K562 (cell line): ENCODE measurements around the gene GGCT. TPM values are rescaled to one million over a fixed set of nuclear protein-coding genes. Genes with fewer than 3 reads are reported as not detected.

Experiments used
- BCL6 ChIP-seq: fragments of 250-450 bp; sonication (Bioruptor Pico); IDR thresholded peaks from 2 replicates; pipeline ENCODE4 v1.4.0; 2020
- CREM ChIP-seq: IDR thresholded peaks from 2 replicates; pipeline ENCODE4 v1.6.1; 2014; ENCODE audit warnings: antibody characterized with exemption, low read depth
- CTCF ChIP-seq, 3 experiments: IDR thresholded peaks in 2 of 3; conservative IDR thresholded peaks in 1 of 3; 2 replicates each; pipeline ENCODE4 v1.5.1; 2011 to 2012; ENCODE audit warnings: low read length in 3 of 3, mild to moderate bottlenecking in 3 of 3, control low read depth in 2 of 3, improper control_type of control experiment in 1 of 3, inconsistent platforms in 1 of 3, low read depth in 1 of 3, mixed read lengths in 1 of 3, moderate library complexity in 1 of 3; ENCODE audit not compliant: insufficient read depth in 2 of 3
- HSF4 ChIP-seq: fragments of 250-450 bp; sonication (Bioruptor Pico); IDR thresholded peaks from 2 replicates; pipeline ENCODE4 v2.1.2; 2022; ENCODE audit warnings: mild to moderate bottlenecking, moderate library complexity, borderline replicate concordance
- KLF16 ChIP-seq: IDR thresholded peaks from 2 replicates; pipeline ENCODE4 v1.6.1; 2016; ENCODE audit warnings: antibody characterized with exemption
- MBD2 ChIP-seq: sonication (generic); IDR thresholded peaks from 2 replicates; pipeline ENCODE4 v1.6.1; 2016; ENCODE audit warnings: low read depth, borderline replicate concordance
- MTA1 ChIP-seq: fragments of 450-650 bp; IDR thresholded peaks from 2 replicates; pipeline ENCODE4 v1.6.1; 2017; ENCODE audit warnings: borderline replicate concordance
- POLR2AphosphoS2 ChIP-seq: IDR thresholded peaks from 2 replicates; pipeline ENCODE4 v1.6.1; 2012; ENCODE audit warnings: low read length, improper control_type of control experiment
- PRMT5 ChIP-seq: sonication (generic); formaldehyde crosslinking; IDR thresholded peaks from 2 replicates; pipeline ENCODE4 v1.5.0; 2020; ENCODE audit warnings: missing genetic modification reagents
- RBM17 ChIP-seq: fragments of 200-400 bp; formaldehyde crosslinking; IDR thresholded peaks from 2 replicates; pipeline ENCODE4 v1.6.1; 2017; ENCODE audit warnings: low read depth, mild to moderate bottlenecking, low read length, borderline replicate concordance
- RBM39 ChIP-seq: fragments of 200-400 bp; formaldehyde crosslinking; optimal IDR thresholded peaks from 2 replicates; pipeline ENCODE3; 2018; ENCODE audit warnings: low read depth, low read length
- SMC3 ChIP-seq: conservative IDR thresholded peaks from 2 replicates; pipeline ENCODE4 v1.6.1; 2011; ENCODE audit warnings: low read depth, low read length, improper control_type of control experiment; ENCODE audit not compliant: insufficient read depth
- SRSF1 ChIP-seq: fragments of 200-400 bp; formaldehyde crosslinking; IDR thresholded peaks from 2 replicates; pipeline ENCODE4 v1.6.1; 2017; ENCODE audit warnings: mild to moderate bottlenecking, low read depth, low read length, moderate library complexity
- TAF1 ChIP-seq: IDR thresholded peaks from 2 replicates; pipeline ENCODE4 v1.6.1; 2011; ENCODE audit warnings: mild to moderate bottlenecking, low read length, moderate library complexity; ENCODE audit not compliant: insufficient read depth, control insufficient read depth, severe bottlenecking; ENCODE audit errors: extremely low read depth
- TSC22D4 ChIP-seq: fragments of 450-650 bp; IDR thresholded peaks from 2 replicates; pipeline ENCODE4 v1.6.1; 2016; ENCODE audit warnings: missing genetic modification characterization, missing biosample characterization, control low read depth
- ZNF449 ChIP-seq: fragments of 250-450 bp; sonication (Bioruptor Pico); IDR thresholded peaks from 2 replicates; pipeline ENCODE4 v1.8.0; 2022; ENCODE audit warnings: moderate library complexity, mild to moderate bottlenecking, inconsistent platforms
- ZNF644 ChIP-seq: fragments of 200-800 bp; sonication (Bioruptor generic); IDR thresholded peaks from 2 replicates; pipeline ENCODE4 v1.6.1; 2016; ENCODE audit warnings: low read depth, missing genetic modification characterization, missing compliant biosample characterization
- polyA plus RNA-seq, 8 experiments: library from polyadenylated mRNA; depleted of rRNA in 4 of 8; stranded (reverse) in 5 of 8; unstranded in 3 of 8; fragments of >200 nt; fragmentation: Nextera tagmentation in 2 of 8; fragmentation: Illumina TruSeq in 1 of 8; extraction: Ambion mirVana in 2 of 8; extraction: Trizol in 1 of 8; gene quantifications; 2 replicates each; pipeline versions ENCODE4 v1.2.1 to v1.2.3, GENCODE V29; 2011 to 2014; ENCODE audit warnings: inconsistent platforms in 1 of 8, missing spikeins in 1 of 8
- total RNA-seq, 7 experiments: library from RNA; depleted of rRNA in 6 of 7; stranded (reverse); fragments of >200 nt in 6 of 7; fragmentation: Illumina TruSeq in 2 of 7; extraction: Trizol in 2 of 7; gene quantifications; 2 replicates each; pipeline versions ENCODE4 v1.2.1 to v1.2.3, GENCODE V29; 2011 to 2021; ENCODE audit warnings: low replicate concordance in 1 of 7
- TF ChIP-seq, protein P1 (sequence below): fragments of 450-650 bp; IDR thresholded peaks from 2 replicates; pipeline ENCODE4 v1.6.1; 2016; ENCODE audit warnings: antibody characterized with exemption
- TF ChIP-seq, protein P2 (sequence below): fragments of 450-650 bp; IDR thresholded peaks from 2 replicates; pipeline ENCODE4 v1.6.1; 2017; ENCODE audit warnings: antibody characterized with exemption, mild to moderate bottlenecking

The GGCT gene
- total and polyA plus RNA-seq, 9 of the 15 experiments (the other 6 are each of a cell fraction or from before 2014, with no cell fraction given): 79.0 to 349 (median 136) TPM

DNA sequence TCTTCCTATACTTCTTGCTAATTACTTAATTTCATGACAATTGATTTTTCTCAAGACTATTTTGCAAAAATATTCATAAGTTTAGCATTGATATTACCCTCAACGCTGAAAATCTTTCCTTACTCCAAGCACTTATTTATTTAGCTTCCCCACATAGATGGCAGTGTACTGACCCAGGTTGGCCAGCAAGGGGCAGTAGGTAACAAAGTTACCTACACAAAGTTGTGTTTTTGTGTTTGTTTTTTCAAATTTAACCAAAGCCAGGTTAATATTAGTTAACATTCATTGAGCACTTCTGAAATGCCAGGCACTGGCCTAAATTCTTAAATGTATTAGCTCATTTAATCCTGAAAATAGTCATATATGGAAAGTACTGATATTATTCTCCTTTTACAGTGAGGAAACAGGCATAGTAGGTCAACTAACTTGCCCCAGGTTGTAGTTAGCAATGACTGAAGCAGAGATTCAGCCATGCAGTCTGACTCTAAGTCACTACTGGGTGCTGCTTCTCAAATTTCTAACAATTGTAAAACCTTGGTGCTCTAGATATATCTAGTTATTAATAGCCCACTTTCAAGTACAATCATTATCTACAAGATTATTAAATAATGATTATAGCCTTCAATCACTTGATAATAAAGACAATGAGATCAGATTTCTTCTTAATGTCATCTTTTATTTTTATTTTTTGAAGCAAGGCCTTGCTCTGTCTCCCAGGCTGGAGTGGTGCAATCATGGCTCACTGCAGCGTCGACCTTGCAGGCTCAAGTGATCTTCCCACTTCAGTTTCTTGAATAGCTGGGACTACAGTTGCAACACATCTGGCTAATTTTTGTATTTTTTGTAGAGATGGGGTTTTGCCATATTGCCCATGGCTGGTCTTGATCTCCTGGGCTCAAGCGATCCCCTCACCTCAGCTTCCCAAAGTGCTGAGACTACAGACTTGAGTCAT lies 5.8 kb upstream of the GGCT start (continued):
- TF ChIP-seq KLF16: 0 out of 2 replicates have a peak, but pooled peaks have one; percentile 6
- TF ChIP-seq, protein P1, sequence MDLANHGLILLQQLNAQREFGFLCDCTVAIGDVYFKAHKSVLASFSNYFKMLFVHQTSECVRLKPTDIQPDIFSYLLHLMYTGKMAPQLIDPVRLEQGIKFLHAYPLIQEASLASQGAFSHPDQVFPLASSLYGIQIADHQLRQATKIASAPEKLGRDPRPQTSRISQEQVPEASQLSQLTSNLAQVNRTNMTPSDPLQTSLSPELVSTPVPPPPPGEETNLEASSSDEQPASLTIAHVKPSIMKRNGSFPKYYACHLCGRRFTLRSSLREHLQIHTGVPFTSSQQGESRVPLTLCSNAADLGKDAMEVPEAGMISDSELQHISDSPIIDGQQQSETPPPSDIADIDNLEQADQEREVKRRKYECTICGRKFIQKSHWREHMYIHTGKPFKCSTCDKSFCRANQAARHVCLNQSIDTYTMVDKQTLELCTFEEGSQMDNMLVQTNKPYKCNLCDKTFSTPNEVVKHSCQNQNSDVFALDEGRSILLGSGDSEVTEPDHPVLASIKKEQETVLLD: no peak
- no peak for TF ChIP-seq MTA1
- TF ChIP-seq PRMT5 (CRISPR knock-in tag): no peak
- TF ChIP-seq TAF1: no peak
- TF ChIP-seq BCL6 (CRISPR knock-in tag): no peak
- no peak for TF ChIP-seq RBM39
- TF ChIP-seq POLR2AphosphoS2: no peak
- TF ChIP-seq MBD2: no peak
- no peak for TF ChIP-seq SRSF1
- no peak for TF ChIP-seq TSC22D4 (tag)
- TF ChIP-seq, protein P2, sequence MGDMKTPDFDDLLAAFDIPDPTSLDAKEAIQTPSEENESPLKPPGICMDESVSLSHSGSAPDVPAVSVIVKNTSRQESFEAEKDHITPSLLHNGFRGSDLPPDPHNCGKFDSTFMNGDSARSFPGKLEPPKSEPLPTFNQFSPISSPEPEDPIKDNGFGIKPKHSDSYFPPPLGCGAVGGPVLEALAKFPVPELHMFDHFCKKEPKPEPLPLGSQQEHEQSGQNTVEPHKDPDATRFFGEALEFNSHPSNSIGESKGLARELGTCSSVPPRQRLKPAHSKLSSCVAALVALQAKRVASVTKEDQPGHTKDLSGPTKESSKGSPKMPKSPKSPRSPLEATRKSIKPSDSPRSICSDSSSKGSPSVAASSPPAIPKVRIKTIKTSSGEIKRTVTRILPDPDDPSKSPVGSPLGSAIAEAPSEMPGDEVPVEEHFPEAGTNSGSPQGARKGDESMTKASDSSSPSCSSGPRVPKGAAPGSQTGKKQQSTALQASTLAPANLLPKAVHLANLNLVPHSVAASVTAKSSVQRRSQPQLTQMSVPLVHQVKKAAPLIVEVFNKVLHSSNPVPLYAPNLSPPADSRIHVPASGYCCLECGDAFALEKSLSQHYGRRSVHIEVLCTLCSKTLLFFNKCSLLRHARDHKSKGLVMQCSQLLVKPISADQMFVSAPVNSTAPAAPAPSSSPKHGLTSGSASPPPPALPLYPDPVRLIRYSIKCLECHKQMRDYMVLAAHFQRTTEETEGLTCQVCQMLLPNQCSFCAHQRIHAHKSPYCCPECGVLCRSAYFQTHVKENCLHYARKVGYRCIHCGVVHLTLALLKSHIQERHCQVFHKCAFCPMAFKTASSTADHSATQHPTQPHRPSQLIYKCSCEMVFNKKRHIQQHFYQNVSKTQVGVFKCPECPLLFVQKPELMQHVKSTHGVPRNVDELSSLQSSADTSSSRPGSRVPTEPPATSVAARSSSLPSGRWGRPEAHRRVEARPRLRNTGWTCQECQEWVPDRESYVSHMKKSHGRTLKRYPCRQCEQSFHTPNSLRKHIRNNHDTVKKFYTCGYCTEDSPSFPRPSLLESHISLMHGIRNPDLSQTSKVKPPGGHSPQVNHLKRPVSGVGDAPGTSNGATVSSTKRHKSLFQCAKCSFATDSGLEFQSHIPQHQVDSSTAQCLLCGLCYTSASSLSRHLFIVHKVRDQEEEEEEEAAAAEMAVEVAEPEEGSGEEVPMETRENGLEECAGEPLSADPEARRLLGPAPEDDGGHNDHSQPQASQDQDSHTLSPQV: no peak
- TF ChIP-seq ZNF644 (tag): no peak
- TF ChIP-seq SMC3: peak; percentile 49; the same call in 1 of the 2 replicates
- TF ChIP-seq ZNF449: no peak
- no peak for TF ChIP-seq RBM17
- peak; percentile 66 to 81 (median 78); a peak in 5 of 6 replicates for TF ChIP-seq CTCF (IDR thresholded peaks at IDR 0.05 in 2 of 3, conservative IDR thresholded peaks at IDR 0.05 in 1 of 3; ENCODE audit: insufficient read depth in 2 of 3, low read depth in 1 of 3, low read length in 3 of 3)
- no peak for TF ChIP-seq CREM
- no peak for TF ChIP-seq HSF4
